ENCODE data around the gene DHX8.

DNA sequence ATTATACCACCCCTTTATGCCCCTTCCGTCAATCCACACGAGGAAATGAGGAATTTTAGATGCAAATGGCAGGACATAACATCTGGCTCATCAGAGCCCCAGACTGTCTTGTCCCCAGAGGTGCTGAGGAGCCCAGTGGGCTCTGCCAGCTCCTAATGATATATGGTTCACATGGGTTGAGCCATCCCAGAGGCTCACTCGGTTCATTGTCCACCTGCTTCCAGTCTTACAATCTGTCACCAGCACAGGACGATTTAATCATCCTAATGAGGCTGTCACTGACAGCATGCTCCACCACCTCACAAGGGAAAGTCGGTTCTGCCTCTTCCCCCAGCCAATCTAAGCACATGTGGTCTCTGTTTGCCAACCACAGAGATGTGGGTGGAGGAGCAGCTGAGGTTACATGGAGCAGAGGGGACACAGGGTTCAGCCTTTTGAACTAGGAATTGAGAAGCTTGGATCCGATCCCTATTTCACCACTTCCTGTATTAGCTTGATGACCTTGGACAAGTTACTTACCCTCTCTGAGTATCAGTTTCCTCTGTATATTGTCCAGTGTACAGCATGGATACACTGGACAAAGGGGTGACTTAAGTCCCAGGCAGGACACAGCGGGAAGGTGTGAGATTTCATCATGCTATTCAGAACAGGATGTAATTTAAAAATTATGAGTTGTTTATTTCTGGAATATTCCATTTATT, 27.0 kb upstream of the DHX8 start:
- TF ChIP-seq, protein P1, sequence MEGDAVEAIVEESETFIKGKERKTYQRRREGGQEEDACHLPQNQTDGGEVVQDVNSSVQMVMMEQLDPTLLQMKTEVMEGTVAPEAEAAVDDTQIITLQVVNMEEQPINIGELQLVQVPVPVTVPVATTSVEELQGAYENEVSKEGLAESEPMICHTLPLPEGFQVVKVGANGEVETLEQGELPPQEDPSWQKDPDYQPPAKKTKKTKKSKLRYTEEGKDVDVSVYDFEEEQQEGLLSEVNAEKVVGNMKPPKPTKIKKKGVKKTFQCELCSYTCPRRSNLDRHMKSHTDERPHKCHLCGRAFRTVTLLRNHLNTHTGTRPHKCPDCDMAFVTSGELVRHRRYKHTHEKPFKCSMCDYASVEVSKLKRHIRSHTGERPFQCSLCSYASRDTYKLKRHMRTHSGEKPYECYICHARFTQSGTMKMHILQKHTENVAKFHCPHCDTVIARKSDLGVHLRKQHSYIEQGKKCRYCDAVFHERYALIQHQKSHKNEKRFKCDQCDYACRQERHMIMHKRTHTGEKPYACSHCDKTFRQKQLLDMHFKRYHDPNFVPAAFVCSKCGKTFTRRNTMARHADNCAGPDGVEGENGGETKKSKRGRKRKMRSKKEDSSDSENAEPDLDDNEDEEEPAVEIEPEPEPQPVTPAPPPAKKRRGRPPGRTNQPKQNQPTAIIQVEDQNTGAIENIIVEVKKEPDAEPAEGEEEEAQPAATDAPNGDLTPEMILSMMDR (IDR thresholded peaks at IDR 0.05; ENCODE audit: low read depth, low read length, missing input control): no peak
- TF ChIP-seq, protein P2, sequence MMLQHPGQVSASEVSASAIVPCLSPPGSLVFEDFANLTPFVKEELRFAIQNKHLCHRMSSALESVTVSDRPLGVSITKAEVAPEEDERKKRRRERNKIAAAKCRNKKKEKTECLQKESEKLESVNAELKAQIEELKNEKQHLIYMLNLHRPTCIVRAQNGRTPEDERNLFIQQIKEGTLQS (IDR thresholded peaks at IDR 0.05): peak; percentile 69
- TF ChIP-seq, protein P3, sequence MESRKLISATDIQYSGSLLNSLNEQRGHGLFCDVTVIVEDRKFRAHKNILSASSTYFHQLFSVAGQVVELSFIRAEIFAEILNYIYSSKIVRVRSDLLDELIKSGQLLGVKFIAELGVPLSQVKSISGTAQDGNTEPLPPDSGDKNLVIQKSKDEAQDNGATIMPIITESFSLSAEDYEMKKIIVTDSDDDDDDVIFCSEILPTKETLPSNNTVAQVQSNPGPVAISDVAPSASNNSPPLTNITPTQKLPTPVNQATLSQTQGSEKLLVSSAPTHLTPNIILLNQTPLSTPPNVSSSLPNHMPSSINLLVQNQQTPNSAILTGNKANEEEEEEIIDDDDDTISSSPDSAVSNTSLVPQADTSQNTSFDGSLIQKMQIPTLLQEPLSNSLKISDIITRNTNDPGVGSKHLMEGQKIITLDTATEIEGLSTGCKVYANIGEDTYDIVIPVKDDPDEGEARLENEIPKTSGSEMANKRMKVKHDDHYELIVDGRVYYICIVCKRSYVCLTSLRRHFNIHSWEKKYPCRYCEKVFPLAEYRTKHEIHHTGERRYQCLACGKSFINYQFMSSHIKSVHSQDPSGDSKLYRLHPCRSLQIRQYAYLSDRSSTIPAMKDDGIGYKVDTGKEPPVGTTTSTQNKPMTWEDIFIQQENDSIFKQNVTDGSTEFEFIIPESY (IDR thresholded peaks at IDR 0.05): peak; percentile 89
- peak; percentile 69 for TF ChIP-seq YY1 (IDR thresholded peaks at IDR 0.05)
- TF ChIP-seq, protein P4, sequence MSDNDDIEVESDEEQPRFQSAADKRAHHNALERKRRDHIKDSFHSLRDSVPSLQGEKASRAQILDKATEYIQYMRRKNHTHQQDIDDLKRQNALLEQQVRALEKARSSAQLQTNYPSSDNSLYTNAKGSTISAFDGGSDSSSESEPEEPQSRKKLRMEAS (IDR thresholded peaks at IDR 0.05): peak; percentile 98
- TF ChIP-seq RAD21 (IDR thresholded peaks at IDR 0.05): peak; percentile 52 to 71
- TF ChIP-seq GABPA (IDR thresholded peaks at IDR 0.05 in 1 of 2, conservative IDR thresholded peaks at IDR 0.05 in 1 of 2): peak; percentile 59 to 86
- peak; percentile 97 for TF ChIP-seq SP1 (IDR thresholded peaks at IDR 0.05)
- TF ChIP-seq JUND (IDR thresholded peaks at IDR 0.05): peak; percentile 64 to 76
